Endodermal cell (in vitro differentiated cells): ENCODE results near the gene KCNH5. TPM values are rescaled to one million over a fixed set of nuclear protein-coding genes. Genes with fewer than 3 reads are reported as not detected.

ENCODE experiments used
- DNase-seq: peaks from one replicate; pipeline ENCODE4 v3.0.0-alpha.2; 2017
- H3K27ac ChIP-seq: 2 replicates; pipeline ENCODE4 v1.5.1; 2013; ENCODE audit warnings: mild to moderate bottlenecking, low read depth, low read length, moderate library complexity
- H3K27me3 ChIP-seq: 2 replicates; pipeline ENCODE4 v1.6.1; 2013; ENCODE audit warnings: mild to moderate bottlenecking, low read length, moderate library complexity; ENCODE audit not compliant: insufficient read depth, control insufficient read depth, poor library complexity, severe bottlenecking
- H3K36me3 ChIP-seq: 2 replicates; pipeline ENCODE4 v1.7.0; 2013; ENCODE audit warnings: mild to moderate bottlenecking, low read length, moderate library complexity; ENCODE audit not compliant: control insufficient read depth, insufficient read depth
- H3K4me1 ChIP-seq: one replicate; pipeline ENCODE4 v1.7.0; 2013; ENCODE audit warnings: low read length; ENCODE audit not compliant: control insufficient read depth, insufficient read depth
- H3K4me3 ChIP-seq: 2 replicates; pipeline ENCODE4 v1.5.1; 2013; ENCODE audit warnings: mild to moderate bottlenecking, low read length, moderate library complexity
- H3K9ac ChIP-seq: 2 replicates; pipeline ENCODE4 v1.6.1; 2013; ENCODE audit warnings: mild to moderate bottlenecking, low read length, moderate library complexity; ENCODE audit not compliant: poor library complexity, severe bottlenecking; ENCODE audit errors: extremely low read depth
- H3K9me3 ChIP-seq: 2 replicates; pipeline ENCODE4 v1.6.1; 2013; ENCODE audit warnings: mild to moderate bottlenecking, low read length, moderate library complexity; ENCODE audit not compliant: control insufficient read depth
- H3K27ac Mint-ChIP-seq: 2 replicates; pipeline ENCODE4 v1.8.0; 2020; ENCODE audit warnings: mixed read lengths
- H3K27me3 Mint-ChIP-seq: 2 replicates; pipeline ENCODE4 v1.8.0; 2021; ENCODE audit warnings: mild to moderate bottlenecking, mixed read lengths; ENCODE audit not compliant: insufficient read depth
- H3K36me3 Mint-ChIP-seq: 2 replicates; pipeline ENCODE4 v1.8.0; 2020; ENCODE audit warnings: low read depth, mixed read lengths
- H3K4me1 Mint-ChIP-seq: 2 replicates; pipeline ENCODE4 v1.8.0; 2020; ENCODE audit warnings: mixed read lengths
- H3K4me3 Mint-ChIP-seq: 2 replicates; pipeline ENCODE4 v1.8.0; 2020; ENCODE audit warnings: mild to moderate bottlenecking, moderate library complexity, mixed read lengths
- H3K9me3 Mint-ChIP-seq: 2 replicates; pipeline ENCODE4 v1.8.0; 2020; ENCODE audit warnings: mild to moderate bottlenecking, mixed read lengths
- CTCF ChIP-seq: fragments of 200-600 bp; sonication (generic); conservative IDR thresholded peaks from 2 replicates; pipeline ENCODE4 v1.5.0; 2021; ENCODE audit warnings: antibody characterized with exemption, mild to moderate bottlenecking
- whole genome bisulfite sequencing, 2 experiments: methylation state at CpG; one replicate each; pipeline versions ENCODE4 v1.1.5 to v1.1.7; 2013; ENCODE audit warnings: missing lambda C conversion rate in 2 of 2, mixed read lengths in 1 of 2; ENCODE audit not compliant: insufficient coverage in 1 of 2, insufficient read length in 1 of 2; 5-methylcytosine and 5-hydroxymethylcytosine counted together
- total RNA-seq, 2 donors: library from RNA; stranded (reverse); fragmentation: NEBNext Ultra II Directional in 1 of 2; extraction: Animal tissue kit (Norgen Biotek cat#: 25700) in 1 of 2; gene quantifications; 2 replicates in 1 of 2; 3 replicates in 1 of 2; pipeline ENCODE4 v1.2.1, GENCODE V29; 2021

The KCNH5 gene
- total RNA-seq, 2 donors from 2014 or later, result 2.5 to 3.9 TPM

GRCh38 chr14:62947301-62947700 lies 98.0 kb downstream of the KCNH5 start:
- Mint-ChIP-seq H3K27ac (no peak overlapping the region), H3K36me3 (no peaks in the 10 kb centered on the region), H3K27me3 (no peaks in the 10 kb centered on the region), H3K4me3 (no peak overlapping the region), H3K9me3 (peaks cover 3% of the 10 kb centered on the region), H3K4me1 (peaks cover 4% of the 10 kb centered on the region)
- TF ChIP-seq CTCF, result no peak
- H3K27me3 ChIP-seq, result no peaks in the 10 kb centered on the region
- no peaks in the 10 kb centered on the region for H3K4me1 ChIP-seq
- no peak overlapping the region for H3K9ac ChIP-seq
- 91 to 94% methylated on average over 2 of the region's 2 CpGs for WGBS, 2 experiments
- no peaks in the 10 kb centered on the region for H3K36me3 ChIP-seq
- no peaks in the 10 kb centered on the region for H3K9me3 ChIP-seq
- H3K27ac ChIP-seq, result no peak overlapping the region
- H3K4me3 ChIP-seq, result no peak overlapping the region
- DNase-seq, result no peak

GRCh38 chr14:62946221-62946620 lies 99.0 kb downstream of the KCNH5 start:
- TF ChIP-seq CTCF, result no peak
- no peaks in the 10 kb centered on the region for H3K27me3 Mint-ChIP-seq
- H3K27ac Mint-ChIP-seq, result no peak overlapping the region
- H3K4me1 Mint-ChIP-seq, result peaks cover 4% of the 10 kb centered on the region
- no peaks in the 10 kb centered on the region for H3K36me3 Mint-ChIP-seq
- peaks cover 3% of the 10 kb centered on the region for H3K9me3 Mint-ChIP-seq
- no peak for DNase-seq
- H3K27ac ChIP-seq, result no peak overlapping the region
- H3K4me1 ChIP-seq, result no peaks in the 10 kb centered on the region
- H3K9me3 ChIP-seq, result no peaks in the 10 kb centered on the region
- H3K9ac ChIP-seq, result no peak overlapping the region
- no peak overlapping the region for H3K4me3 ChIP-seq
- no peaks in the 10 kb centered on the region for H3K27me3 ChIP-seq
- H3K36me3 ChIP-seq, result no peaks in the 10 kb centered on the region
- WGBS, 2 experiments, result 100% methylated on average over 1 of the region's 1 CpG; no CpG with 5 or more reads in 1 of the 2 experiments
- no peak overlapping the region for H3K4me3 Mint-ChIP-seq

- WGBS, 2 experiments, result 93% methylated on average over 2 of the region's 2 CpGs; no CpG with 5 or more reads in 1 of the 2 experiments
- Mint-ChIP-seq H3K36me3 (no peaks in the 10 kb centered on the region), H3K9me3 (peaks cover 3% of the 10 kb centered on the region), H3K4me1 (no peaks in the 10 kb centered on the region), H3K27me3 (no peaks in the 10 kb centered on the region), H3K27ac (no peak overlapping the region), H3K4me3 (no peak overlapping the region)
- TF ChIP-seq CTCF, result no peak
- Histone ChIP-seq H3K4me3 (no peak overlapping the region), H3K27ac (no peak overlapping the region), H3K36me3 (no peaks in the 10 kb centered on the region), H3K27me3 (no peaks in the 10 kb centered on the region), H3K4me1 (no peaks in the 10 kb centered on the region), H3K9me3 (no peaks in the 10 kb centered on the region), H3K9ac (no peak overlapping the region)
- DNase-seq, result no peak
Measured at GRCh38 chr14:62943202-62943601, 102.1 kb downstream of the KCNH5 start.
